Muscle layer of colon (tissue), 2 donors: Measurements from ENCODE around the gene APLP1.

Experiments used
- H3K27ac ChIP-seq: one replicate; pipeline ENCODE4 v1.7.0; 2013; ENCODE audit warnings: low read depth, mild to moderate bottlenecking, low read length, moderate library complexity
- H3K27me3 ChIP-seq, 2 donors: one replicate each; pipeline ENCODE4 v1.7.0; 2013; ENCODE audit warnings: low read length in 2 of 2, mild to moderate bottlenecking in 2 of 2; ENCODE audit not compliant: insufficient read depth in 2 of 2, control insufficient read depth in 1 of 2
- H3K36me3 ChIP-seq: one replicate; pipeline ENCODE4 v1.7.0; 2013; ENCODE audit warnings: mild to moderate bottlenecking, low read length; ENCODE audit not compliant: insufficient read depth
- H3K4me1 ChIP-seq: one replicate; pipeline ENCODE4 v1.7.0; 2013; ENCODE audit warnings: mild to moderate bottlenecking, low read length; ENCODE audit not compliant: insufficient read depth
- H3K4me3 ChIP-seq, 2 donors: one replicate each; pipeline ENCODE4 v1.7.0; 2013; ENCODE audit warnings: low read length in 2 of 2, low read depth in 1 of 2, mild to moderate bottlenecking in 1 of 2, moderate library complexity in 1 of 2
- H3K9ac ChIP-seq: one replicate; pipeline ENCODE4 v1.7.0; 2013; ENCODE audit warnings: low read length
- H3K9me3 ChIP-seq: one replicate; pipeline ENCODE4 v1.7.0; 2013; ENCODE audit warnings: mild to moderate bottlenecking, low read length
- donor health status: abdominal sarcoma.
- donor health status: Adenocarcinoma of cecum.

Gene APLP1

DNA sequence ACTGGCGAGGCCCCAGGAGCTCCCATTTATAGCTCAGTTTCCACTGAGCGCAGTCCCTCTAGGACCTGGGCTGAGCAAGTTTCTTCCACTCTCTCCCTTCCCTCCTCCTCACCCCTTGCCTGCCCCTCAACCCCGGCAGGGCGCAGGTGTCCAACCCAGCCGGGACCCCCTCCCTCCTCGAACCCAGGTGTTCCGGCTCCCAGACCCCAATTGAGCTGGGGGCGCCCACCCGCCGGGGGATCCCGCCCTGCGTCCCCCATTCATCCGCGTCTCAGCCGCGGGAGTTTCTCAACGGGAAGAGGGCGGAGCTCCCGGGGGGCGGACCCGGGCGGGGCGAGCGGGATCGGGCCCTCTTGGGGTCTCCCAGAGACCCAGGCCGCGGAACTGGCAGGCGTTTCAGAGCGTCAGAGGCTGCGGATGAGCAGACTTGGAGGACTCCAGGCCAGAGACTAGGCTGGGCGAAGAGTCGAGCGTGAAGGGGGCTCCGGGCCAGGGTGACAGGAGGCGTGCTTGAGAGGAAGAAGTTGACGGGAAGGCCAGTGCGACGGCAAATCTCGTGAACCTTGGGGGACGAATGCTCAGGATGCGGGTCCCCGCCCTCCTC lies 11.7 kb upstream of the APLP1 start, which contains the start of gene KIRREL2:
Gene KIRREL2 (plus strand): TSS at position 366 of the 604 bp plus-strand sequence. CDS start 209 bp downstream, at position 575.
- Histone ChIP-seq H3K36me3 (no peaks in the 10 kb centered on the region), H3K27me3 (peaks cover 20 to 80% of the 10 kb centered on the region in 2 donors), H3K9me3 (no peaks in the 10 kb centered on the region), H3K9ac (no peak within 1 kb of the TSS), H3K4me3 (peak within 1 kb of the TSS in 1 of 2 donors; percentile 25), H3K4me1 (peaks cover 4% of the 10 kb centered on the region), H3K27ac (no peak within 1 kb of the TSS)

DNA sequence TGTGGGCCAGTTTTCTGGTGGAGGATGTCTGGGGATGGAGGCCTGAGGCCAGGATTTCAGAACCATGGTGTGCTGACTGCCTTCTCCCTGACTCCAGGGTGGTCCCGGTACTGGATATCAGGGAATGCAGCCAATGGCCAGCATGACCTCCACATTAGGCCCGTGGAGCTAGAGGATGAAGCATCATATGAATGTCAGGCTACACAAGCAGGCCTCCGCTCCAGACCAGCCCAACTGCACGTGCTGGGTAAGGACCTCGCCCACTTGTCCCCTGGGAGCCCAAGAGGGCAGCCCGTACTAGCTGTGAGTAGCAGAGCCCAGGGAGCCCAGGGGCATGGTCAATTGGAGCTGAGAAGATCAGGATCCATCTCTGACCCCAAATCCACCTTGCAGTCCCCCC lies 10.1 kb upstream of the APLP1 start:
- Histone ChIP-seq H3K9ac (no peak overlapping the region), H3K27me3 (peaks cover 20 to 81% of the 10 kb centered on the region in 2 donors), H3K27ac (no peak overlapping the region)

DNA sequence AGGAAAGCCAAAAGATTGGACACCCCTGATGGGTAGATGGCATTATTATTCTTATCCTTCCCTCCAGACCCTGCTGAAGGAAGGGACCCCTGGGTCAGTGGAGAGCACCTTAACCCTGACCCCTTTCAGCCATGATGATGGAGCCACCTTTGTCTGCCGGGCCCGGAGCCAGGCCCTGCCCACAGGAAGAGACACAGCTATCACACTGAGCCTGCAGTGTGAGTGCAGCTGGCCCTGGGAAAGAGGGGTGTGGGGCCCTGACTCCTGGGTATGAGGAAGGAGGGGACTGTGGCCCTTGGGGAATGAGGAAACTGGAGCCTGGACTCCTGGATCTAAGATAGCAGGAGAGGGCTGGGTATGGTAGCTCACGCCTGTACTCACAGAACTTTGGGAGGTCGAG lies 9.0 kb upstream of the APLP1 start:
- Histone ChIP-seq H3K4me3 (no peak overlapping the region), H3K36me3 (no peaks in the 10 kb centered on the region), H3K27ac (no peak overlapping the region), H3K27me3 (peaks cover 20 to 74% of the 10 kb centered on the region in 2 donors), H3K4me1 (peaks cover 4% of the 10 kb centered on the region), H3K9me3 (no peaks in the 10 kb centered on the region), H3K9ac (no peak overlapping the region)

More for the DNA sequence above, 10.1 kb upstream of the APLP1 start:
- Histone ChIP-seq H3K36me3 (no peaks in the 10 kb centered on the region), H3K4me1 (peaks cover 4% of the 10 kb centered on the region), H3K4me3 (no peak overlapping the region), H3K9me3 (no peaks in the 10 kb centered on the region)

DNA sequence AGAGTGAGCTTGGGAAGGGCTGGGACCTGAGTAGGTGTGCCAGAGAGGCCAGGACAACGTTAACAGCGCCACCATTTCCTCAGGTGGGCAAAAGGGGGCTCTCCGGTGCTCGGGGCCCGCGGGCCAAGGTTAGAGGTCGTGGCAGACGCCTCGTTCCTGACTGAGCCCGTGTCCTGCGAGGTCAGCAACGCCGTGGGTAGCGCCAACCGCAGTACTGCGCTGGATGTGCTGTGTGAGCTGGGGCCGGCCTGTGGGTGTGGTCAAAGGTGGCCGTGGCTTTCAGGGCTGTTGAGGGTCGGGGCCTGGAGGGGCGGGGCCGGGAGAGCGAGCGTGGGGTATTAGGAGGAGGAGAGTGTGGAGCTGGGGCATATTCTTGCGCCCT lies 7.9 kb upstream of the APLP1 start:
- H3K27ac ChIP-seq = no peak overlapping the region
- no peak overlapping the region for H3K4me3 ChIP-seq
- H3K9ac ChIP-seq = no peak overlapping the region
- no peaks in the 10 kb centered on the region for H3K36me3 ChIP-seq
- H3K4me1 ChIP-seq = peaks cover 4% of the 10 kb centered on the region
- peaks cover 12 to 68% of the 10 kb centered on the region in 2 donors for H3K27me3 ChIP-seq
- no peaks in the 10 kb centered on the region for H3K9me3 ChIP-seq

DNA sequence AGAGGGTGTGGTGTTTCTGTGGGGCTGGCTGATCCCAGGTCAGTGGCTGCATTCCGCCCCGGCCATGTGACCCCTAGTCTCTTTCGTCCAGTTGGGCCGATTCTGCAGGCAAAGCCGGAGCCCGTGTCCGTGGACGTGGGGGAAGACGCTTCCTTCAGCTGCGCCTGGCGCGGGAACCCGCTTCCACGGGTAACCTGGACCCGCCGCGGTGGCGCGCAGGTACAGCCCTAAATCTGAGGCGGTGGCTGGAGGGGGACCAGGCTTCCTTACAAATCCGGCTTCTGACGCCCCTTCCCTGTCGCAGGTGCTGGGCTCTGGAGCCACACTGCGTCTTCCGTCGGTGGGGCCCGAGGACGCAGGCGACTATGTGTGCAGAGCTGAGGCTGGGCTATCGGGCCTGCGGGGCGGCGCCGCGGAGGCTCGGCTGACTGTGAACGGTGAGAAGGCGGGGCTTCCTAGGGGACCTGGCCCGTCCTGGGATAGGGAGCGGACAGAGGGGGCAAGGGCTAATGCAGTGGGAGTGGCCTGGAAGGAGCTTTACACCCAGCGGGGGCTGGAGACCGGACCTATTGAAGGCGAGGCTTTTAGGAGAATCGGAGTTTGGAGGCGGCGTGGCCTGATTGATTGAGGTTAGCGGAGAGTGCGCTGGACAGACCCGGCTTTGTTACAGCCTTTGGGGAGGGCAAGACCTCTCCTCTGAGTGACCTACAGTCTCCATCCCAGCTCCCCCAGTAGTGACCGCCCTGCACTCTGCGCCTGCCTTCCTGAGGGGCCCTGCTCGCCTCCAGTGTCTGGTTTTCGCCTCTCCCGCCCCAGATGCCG lies 7.3 kb upstream of the APLP1 start:
- H3K9ac ChIP-seq = no peak overlapping the region
- peaks cover 6 to 62% of the 10 kb centered on the region in 2 donors for H3K27me3 ChIP-seq
- no peak overlapping the region for H3K27ac ChIP-seq
- H3K9me3 ChIP-seq = no peaks in the 10 kb centered on the region
- H3K4me1 ChIP-seq = peaks cover 4% of the 10 kb centered on the region
- no peak overlapping the region for H3K4me3 ChIP-seq
- no peaks in the 10 kb centered on the region for H3K36me3 ChIP-seq

DNA sequence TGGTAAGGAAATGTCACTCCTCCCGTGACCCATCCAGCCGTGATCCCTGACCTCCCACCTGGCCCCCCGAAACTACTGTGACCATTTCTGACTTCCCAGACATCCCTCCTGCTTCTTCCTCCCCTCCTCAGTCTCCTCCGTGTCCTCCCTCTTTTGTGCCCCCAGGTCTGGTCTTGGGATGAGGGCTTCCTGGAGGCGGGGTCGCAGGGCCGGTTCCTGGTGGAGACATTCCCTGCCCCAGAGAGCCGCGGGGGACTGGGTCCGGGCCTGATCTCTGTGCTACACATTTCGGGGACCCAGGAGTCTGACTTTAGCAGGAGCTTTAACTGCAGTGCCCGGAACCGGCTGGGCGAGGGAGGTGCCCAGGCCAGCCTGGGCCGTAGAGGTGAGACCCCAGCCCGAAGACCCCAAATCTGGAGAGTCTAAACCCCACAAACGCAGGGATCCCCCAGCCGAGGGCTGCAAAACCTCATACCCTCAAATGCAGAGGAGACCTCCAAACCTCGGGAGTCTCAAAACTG lies 6.7 kb upstream of the APLP1 start:
- H3K27me3 ChIP-seq = peaks cover 0 to 59% of the 10 kb centered on the region in 2 donors
- H3K4me3 ChIP-seq = no peak overlapping the region
- no peak overlapping the region for H3K9ac ChIP-seq
- no peak overlapping the region for H3K27ac ChIP-seq
- H3K4me1 ChIP-seq = peaks cover 3% of the 10 kb centered on the region
- H3K9me3 ChIP-seq = no peaks in the 10 kb centered on the region
- H3K36me3 ChIP-seq = no peaks in the 10 kb centered on the region

DNA sequence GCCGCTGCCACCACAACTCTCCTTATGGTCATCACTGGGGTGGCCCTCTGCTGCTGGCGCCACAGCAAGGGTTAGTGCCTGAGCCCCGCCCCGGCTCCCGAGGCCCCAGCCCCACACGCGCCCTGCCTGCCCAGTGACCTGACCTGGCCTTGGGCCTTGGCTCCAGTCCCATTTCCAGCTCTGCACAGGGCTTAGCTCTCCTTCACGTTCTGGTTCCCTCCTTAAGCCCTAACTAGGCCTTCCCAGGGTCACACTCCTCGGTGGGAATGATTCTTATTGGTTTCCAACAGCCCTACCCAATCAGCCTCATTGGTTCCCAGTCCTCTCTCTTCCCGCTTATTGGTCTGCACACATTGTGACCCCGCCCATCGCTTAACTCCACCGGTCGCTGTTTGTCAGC lies 5.8 kb upstream of the APLP1 start:
- peaks cover 0 to 59% of the 10 kb centered on the region in 2 donors for H3K27me3 ChIP-seq
- H3K4me3 ChIP-seq = no peak overlapping the region
- no peak overlapping the region for H3K9ac ChIP-seq
- no peaks in the 10 kb centered on the region for H3K4me1 ChIP-seq
- no peak overlapping the region for H3K27ac ChIP-seq
- H3K36me3 ChIP-seq = no peaks in the 10 kb centered on the region
- no peaks in the 10 kb centered on the region for H3K9me3 ChIP-seq

DNA sequence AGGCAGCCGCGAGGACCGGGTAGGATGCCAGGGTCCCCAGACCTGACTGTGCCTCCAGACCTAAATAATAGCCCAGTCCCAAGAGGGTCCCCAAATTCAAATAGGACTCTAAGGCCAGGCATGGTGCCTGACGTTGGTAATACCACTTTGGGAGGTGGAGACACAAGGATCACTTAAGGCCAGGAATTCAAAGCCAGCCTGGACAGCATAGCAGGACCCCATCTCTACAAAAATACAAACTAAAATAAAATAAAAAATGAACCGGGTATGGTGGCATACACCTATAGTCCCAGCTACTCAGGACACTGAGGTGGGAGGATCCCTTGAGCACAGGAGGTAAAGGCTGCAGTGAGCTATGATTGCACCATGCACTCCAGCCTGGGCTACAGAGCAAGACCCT lies 5.4 kb upstream of the APLP1 start:
- Histone ChIP-seq H3K36me3 (no peaks in the 10 kb centered on the region), H3K9ac (no peak overlapping the region), H3K4me1 (no peaks in the 10 kb centered on the region), H3K27me3 (peaks cover 0 to 57% of the 10 kb centered on the region in 2 donors), H3K27ac (no peak overlapping the region), H3K4me3 (no peak overlapping the region), H3K9me3 (no peaks in the 10 kb centered on the region)

DNA sequence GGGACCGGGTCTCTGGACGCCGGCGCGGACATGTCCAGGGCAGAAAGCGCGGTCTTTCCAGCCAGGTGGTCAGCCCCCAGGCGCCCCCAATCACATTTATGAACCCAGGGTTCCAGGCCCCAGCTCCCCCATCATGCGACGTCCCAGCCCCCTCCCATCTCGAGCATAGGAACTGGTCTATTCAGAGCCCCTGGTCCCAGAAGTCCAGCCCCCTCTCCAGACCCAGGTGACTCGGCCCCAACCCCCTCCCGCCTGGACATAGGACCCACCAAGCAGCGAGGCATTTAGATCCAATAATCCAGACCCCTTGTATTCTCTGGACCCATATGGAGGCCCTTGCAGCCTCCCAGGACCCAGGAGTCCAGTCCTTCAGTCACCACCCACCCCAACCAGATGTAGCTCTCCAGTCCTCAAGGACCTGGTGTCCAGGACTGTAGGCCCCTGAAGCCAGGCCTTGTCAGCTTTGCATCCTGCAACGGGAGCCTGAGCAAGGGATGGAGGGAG lies 501 bp downstream of the APLP1 start:
- Histone ChIP-seq H3K4me1 (peaks cover 15% of the 10 kb centered on the region), H3K27ac (no peak overlapping the region), H3K4me3 (peak overlapping the region in 1 of 2 donors; percentile 45), H3K9me3 (no peaks in the 10 kb centered on the region), H3K36me3 (no peaks in the 10 kb centered on the region), H3K9ac (no peak overlapping the region), H3K27me3 (peaks cover 29 to 48% of the 10 kb centered on the region in 2 donors)

DNA sequence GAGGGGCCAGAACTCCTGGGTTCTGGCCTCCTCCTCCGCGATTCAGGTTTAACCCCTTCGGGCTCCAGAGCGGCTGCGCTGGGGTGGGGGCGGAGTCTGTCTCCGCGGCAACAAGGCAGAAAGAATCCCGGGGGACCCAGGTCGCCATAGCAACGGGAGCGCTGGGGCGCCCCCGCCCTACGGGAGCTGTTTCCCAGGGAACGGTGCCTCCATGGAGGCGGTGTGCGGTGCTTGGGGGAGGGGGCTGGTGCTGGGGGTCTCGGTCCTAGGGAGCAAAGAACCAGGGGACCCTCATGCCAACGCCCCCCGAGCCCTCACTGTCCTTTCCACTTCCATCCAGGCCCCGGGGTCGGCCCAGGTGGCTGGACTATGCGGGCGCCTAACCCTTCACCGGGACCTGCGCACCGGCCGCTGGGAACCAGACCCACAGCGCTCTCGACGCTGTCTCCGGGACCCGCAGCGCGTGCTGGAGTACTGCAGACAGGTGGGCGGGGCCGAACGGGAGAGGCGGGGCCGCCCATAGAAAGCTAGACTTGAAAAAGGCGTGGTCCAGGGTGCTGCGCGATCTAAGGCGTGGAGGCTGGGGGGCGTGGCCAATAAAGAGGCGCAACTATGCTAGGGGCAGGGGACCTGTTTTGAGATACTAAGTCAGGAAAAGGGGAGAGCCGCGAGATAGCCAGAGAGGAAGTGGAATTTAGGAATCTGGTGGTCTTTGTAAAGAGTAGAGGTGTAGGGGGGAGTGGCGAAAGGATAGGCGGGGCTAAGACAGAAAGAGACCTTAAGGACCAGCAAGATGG lies 1.2 kb downstream of the APLP1 start:
- Histone ChIP-seq H3K4me3 (peak overlapping the region in 1 of 2 donors; percentile 45), H3K36me3 (no peaks in the 10 kb centered on the region), H3K4me1 (peaks cover 15% of the 10 kb centered on the region), H3K27me3 (peaks cover 29 to 48% of the 10 kb centered on the region in 2 donors), H3K9ac (no peak overlapping the region), H3K9me3 (no peaks in the 10 kb centered on the region), H3K27ac (no peak overlapping the region)
